GM12873 (cell line): ENCODE measurements around the gene CCDC86.

ENCODE experiments used
- TF ChIP-seq, protein P1 (sequence below): IDR thresholded peaks from 2 replicates; pipeline ENCODE4 v1.5.1; 2012; ENCODE audit warnings: low read depth, mild to moderate bottlenecking, moderate library complexity, low read length, control low read depth; ENCODE audit not compliant: insufficient read depth; ENCODE audit errors: missing control alignments

CCDC86 gene

DNA sequence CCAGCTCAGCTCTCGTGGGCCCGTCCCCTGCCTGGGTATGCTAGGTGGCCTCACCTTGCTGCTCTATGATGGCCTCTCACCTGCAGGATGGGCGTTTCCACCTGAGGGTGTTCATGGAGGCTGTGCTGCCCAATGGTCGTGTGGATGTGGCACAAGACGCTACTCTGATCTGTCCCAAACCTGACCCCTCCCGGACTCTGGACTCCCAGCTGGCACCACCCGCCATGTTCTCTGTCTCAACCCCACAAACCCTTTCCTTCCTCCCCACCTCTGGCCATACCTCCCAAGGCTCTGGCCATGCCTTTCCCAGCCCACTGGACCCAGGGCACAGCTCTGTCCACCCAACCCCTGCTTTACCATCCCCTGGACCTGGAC lies 27.5 kb downstream of the CCDC86 start:
- TF ChIP-seq, protein P1, sequence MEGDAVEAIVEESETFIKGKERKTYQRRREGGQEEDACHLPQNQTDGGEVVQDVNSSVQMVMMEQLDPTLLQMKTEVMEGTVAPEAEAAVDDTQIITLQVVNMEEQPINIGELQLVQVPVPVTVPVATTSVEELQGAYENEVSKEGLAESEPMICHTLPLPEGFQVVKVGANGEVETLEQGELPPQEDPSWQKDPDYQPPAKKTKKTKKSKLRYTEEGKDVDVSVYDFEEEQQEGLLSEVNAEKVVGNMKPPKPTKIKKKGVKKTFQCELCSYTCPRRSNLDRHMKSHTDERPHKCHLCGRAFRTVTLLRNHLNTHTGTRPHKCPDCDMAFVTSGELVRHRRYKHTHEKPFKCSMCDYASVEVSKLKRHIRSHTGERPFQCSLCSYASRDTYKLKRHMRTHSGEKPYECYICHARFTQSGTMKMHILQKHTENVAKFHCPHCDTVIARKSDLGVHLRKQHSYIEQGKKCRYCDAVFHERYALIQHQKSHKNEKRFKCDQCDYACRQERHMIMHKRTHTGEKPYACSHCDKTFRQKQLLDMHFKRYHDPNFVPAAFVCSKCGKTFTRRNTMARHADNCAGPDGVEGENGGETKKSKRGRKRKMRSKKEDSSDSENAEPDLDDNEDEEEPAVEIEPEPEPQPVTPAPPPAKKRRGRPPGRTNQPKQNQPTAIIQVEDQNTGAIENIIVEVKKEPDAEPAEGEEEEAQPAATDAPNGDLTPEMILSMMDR: no peak

DNA sequence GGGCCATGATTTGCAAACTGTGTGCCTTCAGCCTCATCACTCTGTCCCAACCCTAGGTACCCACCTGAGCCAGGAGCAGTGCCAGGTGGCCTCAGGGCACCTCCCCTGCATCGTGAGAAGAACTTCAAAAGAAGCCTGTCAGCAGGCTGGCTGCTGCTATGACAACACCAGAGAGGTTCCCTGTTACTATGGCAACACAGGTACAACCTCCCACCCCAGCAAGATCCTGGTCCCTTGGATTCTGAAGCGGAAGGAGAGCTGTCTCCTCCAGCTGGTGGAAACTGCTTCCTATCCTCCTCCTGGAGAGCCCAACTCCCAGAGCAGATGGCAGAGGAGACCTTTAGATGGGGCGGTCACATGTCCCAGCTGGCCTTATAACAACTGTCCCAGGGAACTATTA lies 28.4 kb downstream of the CCDC86 start:
- TF ChIP-seq, protein P1: no peak

- TF ChIP-seq, protein P1: no peak
Observed at GRCh38 chr11:60870733-60871377, 28.9 kb downstream of the CCDC86 start.

DNA sequence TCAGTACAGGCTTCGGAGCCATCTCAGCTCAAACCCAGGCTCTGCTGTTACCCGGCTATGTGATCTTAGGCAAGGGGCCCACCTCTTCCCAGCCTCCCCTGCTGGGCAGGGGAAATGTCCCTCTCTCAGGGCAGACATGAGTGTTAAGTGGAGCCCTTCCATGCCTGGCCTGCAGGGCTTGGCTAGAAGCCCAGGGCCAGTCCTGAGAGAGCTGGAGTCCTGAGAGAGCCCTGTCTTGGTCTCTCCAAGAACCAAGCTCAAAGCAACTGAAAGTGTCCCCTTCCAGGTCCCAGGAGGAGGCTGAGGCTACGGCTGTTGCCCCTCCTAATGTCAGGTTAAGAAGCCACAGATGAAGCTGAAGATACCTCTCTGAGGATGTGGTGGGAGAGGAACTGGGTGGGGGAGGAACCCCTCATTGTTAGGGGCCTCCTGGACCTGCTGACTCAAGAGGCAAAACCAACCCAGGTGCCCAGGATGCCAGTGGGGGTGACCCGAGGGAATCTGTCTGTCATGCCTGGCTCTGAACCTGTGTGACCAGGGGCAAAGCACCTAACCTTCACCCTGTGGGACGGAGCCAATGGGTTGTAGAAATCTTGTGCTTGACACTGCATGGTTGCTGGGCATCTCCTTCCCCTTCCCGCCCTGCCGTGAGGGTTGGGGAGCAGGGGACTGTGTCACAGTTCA lies 29.6 kb downstream of the CCDC86 start:
- TF ChIP-seq, protein P1: no peak

GRCh38 chr11:60872124-60872960 lies 30.4 kb downstream of the CCDC86 start:
- TF ChIP-seq, protein P1: no peak

- TF ChIP-seq, protein P1: no peak
Observed at GRCh38 chr11:60872961-60873524, 31.1 kb downstream of the CCDC86 start.

DNA sequence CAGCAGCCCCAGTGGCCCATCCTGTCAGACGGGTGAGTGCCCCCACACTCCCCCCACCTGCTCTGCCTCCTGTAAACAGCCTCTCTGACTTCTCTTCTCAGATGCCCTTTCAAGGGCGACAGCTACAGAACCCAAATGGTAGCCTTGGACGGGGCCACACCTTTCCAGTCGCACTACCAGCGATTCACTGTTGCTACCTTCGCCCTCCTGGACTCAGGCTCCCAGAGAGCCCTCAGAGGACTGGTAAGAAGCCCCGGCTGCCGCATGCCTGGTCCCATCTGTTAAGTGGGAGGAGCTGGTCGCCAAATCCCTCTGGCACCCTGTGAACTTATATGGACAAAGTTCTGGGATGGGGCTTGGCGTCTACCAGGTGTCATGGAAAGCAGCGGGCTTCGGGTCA lies 31.6 kb downstream of the CCDC86 start:
- TF ChIP-seq, protein P1: no peak
